ENCODE measurements around the gene RNF123.
A peak's percentile ranks its signal among the peaks of the same experiment; 100 is the strongest.

The RNF123 gene

DNA sequence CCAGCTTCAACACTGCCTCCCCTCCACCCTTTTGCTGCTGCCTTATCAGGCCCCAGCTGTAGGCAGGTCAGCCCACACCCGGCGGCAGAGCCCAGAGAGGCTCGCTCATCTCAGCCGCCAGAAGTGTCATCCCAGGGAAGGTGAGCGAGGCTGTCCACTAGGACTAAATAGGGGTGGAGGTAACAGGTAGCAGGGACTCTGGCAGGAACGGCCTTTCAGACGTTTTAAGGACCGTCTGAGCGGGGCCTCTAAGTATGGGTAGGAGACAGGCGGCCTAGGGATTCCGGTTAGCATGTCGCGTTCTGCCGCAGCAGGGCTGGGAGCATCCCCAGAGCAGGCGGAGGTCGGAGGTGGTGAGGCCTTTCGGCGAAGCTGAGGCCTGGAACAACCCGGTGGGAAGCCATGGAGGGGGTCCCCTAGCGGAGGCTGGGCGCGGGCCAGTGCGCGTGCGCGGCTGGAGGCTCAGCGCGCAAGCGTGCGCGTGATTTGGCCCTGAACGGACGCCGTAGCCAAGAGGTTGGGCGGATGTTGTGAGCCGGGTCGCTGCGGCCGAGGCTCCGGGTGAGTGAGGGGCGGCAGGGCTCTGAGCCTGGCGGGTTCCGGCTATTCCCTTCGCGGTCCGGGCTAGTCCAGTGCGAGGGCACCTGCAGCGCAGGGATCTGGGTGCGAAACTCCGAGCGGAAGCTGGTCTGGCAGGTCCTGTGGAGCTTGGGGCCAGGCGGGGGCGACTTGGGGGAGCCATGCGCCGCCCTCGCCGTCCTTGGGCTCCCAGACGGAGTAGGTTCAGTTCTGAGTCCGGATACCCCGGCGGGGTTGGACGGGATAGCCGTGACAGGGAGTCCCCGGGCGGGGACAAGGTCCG, at the start of gene RNF123, which contains the start of gene MST1:
RNF123 (plus strand) TSS at position 512 of the 862 bp plus-strand sequence. CDS start 1,609 bp downstream, outside the sequence.
MST1 (minus strand) TSS at position 429 of the 862 bp plus-strand sequence. CDS start 783 bp downstream, outside the sequence.
- no peak for DNase-seq

DNA sequence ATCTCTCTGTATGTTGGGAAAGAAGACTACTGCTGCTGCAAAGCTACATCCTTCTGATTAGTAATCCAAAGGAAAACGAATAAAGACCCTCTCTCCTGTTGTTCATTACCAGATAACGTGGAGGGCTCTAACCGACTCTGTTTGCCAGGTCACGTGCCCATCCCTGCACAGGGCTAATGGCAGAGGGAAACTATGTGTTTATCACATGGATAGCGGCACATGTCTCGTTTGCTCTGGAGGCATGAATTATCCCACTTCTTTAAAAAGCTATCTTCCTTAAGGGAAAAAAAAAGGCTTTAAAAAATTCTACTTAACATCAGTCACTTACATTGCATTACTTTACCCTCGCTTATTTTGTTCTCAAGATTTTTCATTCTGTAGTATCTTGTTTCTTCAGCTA, 48.1 kb upstream of the RNF123 start:
- DNase-seq, result no peak

DNA sequence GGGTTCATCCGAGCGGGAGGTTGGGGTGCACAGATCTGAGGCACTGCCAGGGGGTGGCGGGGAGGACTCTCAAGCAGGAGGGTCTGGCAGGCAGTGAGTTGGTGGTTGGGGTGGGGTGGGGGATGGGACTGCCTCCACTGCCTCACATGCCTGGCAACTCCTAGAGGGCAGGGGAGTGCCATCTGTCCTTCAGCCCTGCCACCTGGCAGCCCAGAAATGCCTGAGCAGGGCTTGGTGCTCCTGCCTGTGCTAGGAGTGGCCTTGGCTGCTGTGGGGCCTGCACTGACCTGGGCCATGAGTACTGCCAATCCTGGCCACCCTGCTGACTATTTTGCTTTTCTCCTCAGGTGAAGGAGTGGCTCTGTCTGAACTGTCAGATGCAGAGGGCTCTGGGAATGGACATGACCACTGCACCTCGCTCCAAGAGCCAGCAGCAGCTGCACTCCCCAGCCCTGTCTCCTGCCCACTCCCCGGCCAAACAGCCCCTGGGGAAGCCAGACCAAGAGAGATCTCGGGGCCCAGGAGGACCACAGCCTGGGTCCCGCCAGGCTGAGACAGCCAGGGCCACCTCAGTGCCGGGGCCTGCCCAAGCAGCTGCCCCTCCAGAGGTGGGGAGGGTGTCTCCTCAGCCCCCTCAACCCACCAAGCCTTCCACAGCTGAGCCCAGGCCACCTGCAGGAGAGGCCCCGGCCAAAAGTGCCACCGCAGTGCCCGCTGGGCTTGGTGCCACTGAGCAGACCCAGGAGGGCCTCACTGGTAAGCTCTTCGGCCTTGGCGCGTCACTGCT, 47.2 kb upstream of the RNF123 start:
- DNase-seq, result no peak

DNA sequence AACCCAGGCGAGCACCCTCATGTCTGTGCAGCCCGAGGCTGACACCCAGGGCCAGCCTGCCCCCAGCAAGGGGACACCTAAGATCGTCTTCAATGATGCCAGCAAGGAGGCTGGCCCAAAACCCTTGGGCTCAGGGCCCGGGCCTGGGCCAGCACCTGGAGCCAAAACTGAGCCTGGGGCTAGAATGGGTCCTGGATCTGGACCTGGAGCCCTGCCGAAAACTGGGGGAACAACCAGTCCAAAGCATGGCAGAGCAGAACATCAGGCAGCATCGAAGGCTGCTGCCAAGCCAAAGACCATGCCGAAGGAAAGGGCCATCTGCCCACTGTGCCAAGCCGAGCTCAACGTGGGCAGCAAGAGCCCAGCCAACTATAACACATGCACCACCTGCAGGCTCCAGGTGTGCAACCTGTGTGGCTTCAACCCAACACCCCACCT, 46.6 kb upstream of the RNF123 start:
- no peak for DNase-seq

DNA sequence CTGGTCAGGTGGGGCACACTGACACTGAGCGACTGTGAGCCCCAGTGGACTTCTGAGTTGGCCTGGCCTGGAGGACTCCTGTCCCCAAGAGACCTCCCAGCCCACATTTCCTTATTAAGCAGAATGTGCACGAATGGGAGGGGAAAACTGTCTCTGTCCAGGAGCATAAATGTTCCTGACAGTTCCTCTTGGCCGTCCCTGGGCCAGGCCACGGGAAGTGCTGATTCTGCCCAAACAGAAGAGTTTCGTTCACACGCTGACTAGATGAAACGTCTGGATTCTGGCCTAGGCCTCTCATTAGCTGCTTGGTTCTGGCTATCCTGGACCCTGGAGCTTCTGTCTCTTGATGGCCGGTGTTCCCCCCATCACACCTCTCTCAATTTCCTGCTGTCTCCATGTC, 44.7 kb upstream of the RNF123 start:
- no peak for DNase-seq

DNA sequence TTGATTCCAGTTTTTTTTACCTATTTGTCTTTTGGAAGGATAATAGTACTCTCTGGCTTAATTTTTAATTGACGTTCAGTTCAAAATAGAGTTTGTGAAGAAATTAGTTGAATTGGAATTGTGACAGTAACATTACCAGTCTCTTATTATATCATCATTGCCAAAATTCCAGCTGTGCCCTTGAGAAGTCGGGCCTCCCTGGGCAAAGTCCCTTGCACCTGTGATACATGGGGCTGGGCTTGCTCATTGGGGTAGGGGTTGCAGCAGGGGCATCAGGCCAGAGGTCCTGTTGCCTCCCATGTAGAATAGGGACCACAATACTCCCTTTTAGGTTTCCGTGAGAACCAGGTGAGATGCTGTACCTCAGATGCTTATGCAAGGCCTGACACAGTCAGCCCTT, 43.1 kb upstream of the RNF123 start:
- no peak for DNase-seq

DNA sequence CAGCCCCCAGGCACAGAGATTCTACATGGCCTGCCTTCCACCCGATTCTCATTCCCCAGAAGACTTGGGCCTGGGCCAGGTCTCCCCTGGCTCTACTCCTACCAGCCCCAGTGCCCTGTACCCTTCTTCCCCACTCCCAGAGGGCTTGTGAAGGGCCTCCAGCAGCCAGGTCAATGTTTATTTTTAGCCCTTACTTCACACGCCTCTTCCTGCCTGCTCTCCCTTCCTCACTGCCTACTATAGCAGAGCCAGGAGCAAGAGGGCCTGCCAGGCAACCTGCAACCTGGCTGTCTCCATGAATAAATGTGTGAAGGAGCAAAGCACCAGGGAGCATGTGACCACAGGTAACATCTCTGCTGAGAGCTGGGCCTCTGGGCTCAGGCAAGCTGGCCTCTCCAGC, 41.6 kb upstream of the RNF123 start:
- DNase-seq, result no peak

DNA sequence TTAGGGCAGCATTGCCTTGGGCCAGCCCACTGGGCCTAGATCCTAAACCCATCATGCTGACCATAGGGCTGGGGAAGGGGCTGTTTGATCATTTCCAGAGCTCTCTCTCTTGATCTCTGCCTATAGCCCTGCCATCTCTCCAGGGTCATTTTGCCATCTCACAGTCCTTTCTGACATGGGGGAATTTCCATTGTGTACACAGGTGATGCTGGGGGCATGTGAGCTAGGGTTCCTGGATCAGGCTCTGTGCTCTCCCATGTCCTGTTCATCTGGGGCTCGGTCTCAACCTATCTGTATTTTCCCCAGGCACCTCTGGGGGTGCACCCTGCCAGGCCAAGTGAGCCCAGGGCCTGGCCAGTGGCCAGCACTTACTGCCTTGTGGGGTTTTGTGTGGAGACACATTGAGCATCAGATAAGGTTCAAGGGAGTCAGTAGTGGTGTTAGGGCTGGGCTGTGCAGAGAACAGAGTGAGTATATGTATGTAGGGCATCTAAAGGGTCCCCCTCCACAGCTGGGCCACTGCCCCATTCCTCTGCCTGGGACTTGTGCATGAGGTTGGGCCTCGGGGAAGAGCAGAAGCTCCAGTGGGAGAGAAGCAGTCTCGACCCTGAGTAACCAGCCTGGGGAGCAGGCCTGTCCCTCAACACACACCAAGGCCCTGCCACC, 40.9 kb upstream of the RNF123 start:
- DNase-seq, result no peak

DNA sequence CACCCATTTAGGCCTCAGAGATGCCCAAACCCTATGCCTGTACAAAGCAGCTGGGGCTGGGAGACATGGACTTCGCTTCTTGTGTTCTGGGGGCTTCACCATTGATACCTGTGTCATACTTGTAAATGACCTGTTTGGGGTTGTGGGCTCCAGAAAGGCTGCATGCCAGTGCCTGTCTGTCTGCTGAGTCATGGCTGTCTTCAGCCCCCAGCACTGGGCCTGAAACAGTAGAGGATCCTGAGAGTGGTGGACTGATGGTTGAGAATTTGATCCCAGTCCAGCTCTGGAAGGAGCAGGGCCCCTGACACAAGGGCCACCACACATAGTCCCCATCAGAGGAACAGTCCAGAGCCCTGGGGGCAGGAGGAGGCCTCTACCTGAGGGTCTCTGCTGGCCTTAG, 39.8 kb upstream of the RNF123 start:
- DNase-seq, result no peak

DNA sequence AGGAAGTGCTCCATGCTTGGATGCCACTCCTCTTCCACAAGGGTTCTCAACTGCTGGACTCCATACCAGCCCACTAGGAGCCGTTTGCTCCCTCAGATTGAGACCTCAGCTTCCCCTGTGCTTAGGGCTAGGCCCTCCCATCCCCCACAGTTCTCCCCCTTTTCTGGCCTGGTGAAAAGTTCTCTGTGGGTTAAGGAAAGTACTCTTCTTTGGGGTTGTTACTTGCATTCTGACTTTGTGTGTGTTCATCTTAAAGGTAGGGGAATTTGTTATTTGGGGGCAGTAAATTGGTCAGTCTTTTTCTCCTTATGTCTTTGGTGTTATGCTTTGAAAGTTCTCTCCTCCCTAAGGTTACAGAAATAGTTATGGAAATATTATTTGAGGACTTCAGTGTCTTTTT, 39.2 kb upstream of the RNF123 start:
- DNase-seq, result no peak

DNA sequence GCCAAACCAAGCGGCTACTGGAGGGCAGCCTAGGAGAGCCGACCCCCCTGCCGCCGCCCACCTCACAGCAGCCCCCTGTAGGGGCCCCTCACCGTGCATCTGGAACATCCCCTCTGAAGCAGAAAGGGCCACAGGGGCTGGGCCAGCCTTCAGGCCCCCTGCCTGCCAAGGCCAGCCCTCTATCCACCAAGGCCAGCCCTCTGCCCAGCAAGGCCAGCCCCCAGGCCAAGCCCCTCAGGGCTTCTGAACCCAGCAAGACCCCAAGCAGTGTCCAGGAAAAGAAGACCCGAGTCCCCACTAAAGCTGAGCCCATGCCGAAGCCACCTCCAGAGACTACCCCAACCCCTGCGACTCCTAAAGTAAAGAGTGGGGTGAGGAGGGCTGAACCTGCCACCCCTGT, 38.7 kb upstream of the RNF123 start:
- DNase-seq, result no peak

DNA sequence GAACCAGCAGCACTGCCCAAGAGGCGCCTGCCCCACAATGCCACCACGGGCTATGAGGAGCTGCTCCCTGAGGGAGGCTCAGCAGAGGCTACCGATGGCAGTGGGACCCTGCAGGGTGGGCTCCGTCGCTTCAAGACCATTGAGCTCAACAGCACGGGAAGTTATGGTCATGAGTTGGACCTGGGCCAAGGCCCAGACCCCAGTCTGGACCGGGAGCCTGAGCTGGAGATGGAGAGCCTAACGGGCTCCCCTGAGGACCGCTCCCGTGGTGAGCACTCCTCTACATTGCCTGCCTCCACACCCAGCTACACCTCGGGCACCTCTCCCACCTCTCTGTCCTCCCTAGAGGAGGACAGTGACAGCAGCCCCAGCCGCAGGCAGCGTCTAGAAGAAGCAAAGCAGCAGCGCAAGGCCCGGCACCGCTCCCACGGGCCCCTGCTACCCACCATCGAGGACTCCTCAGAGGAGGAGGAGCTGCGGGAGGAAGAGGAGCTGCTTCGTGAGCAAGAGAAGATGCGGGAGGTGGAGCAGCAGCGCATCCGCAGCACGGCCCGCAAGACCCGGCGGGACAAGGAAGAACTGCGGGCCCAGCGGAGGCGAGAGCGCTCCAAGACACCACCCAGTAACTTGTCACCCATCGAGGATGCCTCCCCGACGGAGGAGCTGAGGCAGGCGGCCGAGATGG, 37.0 kb upstream of the RNF123 start:
- DNase-seq, result no peak

DNA sequence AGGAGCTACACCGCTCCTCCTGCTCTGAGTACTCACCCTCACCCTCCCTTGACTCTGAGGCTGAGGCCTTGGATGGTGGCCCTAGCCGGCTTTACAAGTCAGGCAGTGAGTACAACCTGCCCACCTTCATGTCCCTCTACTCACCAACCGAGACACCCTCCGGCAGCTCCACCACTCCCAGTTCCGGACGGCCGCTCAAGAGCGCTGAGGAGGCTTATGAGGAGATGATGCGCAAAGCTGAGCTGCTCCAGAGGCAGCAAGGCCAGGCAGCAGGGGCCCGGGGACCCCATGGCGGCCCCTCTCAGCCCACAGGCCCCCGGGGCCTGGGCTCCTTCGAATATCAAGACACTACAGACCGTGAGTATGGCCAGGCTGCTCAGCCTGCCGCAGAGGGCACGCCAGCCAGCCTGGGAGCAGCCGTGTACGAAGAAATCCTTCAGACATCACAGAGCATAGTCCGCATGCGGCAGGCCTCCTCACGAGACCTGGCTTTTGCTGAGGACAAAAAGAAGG, 36.4 kb upstream of the RNF123 start:
- no peak for DNase-seq

DNA sequence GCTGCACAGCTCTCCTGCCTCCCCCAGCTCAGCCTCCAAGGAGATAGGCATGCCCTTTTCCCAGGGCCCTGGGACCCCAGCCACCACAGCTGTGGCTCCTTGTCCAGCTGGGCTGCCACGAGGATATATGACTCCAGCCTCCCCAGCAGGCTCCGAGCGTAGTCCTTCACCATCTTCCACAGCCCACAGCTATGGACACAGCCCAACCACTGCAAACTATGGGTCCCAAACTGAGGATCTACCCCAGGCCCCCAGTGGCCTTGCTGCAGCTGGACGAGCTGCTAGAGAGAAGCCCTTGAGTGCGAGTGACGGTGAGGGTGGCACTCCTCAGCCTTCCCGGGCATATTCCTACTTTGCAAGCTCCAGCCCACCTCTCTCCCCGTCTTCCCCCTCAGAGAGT, 35.7 kb upstream of the RNF123 start:
- no peak for DNase-seq

DNA sequence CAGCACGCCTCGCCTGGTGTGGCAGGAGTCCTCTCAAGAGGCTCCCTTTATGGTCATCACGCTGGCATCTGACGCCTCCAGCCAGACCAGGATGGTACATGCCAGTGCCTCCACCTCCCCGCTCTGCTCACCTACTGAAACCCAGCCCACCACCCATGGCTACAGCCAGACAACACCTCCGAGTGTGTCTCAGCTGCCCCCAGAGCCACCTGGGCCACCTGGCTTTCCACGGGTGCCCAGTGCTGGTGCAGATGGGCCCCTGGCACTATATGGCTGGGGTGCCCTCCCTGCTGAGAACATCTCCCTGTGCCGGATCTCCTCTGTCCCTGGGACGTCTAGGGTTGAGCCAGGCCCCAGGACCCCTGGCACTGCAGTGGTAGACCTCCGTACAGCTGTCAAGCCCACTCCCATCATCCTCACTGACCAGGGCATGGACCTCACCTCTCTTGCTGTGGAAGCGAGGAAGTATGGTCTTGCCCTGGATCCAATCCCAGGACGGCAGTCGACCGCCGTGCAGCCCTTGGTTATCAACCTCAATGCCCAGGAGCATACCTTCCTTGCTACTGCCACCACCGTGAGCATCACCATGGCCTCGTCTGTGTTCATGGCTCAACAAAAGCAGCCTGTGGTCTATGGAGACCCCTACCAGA, 35.1 kb upstream of the RNF123 start:
- DNase-seq, result no peak

DNA sequence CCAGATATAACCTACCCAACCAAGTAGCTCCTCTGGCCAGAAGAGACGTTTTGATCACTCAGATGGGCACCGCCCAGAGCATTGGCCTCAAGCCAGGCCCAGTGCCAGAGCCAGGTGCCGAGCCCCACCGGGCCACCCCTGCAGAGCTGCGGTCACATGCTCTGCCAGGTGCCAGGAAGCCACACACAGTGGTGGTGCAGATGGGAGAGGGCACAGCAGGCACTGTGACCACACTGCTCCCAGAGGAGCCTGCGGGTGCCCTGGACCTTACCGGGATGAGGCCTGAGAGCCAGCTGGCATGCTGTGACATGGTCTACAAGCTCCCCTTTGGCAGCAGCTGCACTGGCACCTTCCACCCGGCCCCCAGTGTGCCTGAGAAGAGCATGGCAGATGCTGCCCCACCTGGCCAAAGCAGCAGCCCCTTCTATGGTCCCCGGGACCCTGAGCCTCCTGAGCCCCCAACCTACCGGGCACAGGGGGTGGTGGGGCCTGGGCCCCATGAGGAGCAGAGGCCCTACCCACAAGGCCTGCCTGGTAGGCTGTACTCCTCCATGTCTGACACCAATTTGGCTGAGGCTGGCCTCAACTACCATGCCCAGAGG, 34.3 kb upstream of the RNF123 start:
- DNase-seq, result peak; percentile 82

DNA sequence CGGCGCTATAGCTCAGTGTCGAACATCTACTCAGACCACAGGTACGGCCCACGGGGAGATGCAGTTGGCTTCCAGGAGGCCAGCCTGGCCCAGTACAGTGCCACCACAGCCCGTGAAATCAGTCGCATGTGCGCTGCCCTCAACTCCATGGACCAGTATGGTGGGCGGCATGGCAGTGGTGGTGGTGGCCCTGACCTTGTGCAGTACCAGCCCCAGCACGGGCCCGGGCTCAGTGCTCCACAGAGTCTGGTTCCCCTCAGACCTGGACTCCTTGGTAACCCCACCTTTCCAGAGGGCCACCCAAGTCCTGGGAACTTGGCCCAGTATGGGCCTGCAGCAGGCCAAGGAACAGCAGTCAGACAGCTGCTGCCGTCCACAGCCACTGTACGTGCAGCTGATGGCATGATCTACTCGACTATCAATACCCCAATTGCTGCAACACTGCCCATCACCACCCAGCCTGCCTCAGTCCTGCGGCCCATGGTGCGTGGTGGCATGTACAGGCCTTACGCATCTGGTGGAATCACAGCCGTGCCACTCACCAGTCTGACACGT, 33.5 kb upstream of the RNF123 start:
- no peak for DNase-seq

DNA sequence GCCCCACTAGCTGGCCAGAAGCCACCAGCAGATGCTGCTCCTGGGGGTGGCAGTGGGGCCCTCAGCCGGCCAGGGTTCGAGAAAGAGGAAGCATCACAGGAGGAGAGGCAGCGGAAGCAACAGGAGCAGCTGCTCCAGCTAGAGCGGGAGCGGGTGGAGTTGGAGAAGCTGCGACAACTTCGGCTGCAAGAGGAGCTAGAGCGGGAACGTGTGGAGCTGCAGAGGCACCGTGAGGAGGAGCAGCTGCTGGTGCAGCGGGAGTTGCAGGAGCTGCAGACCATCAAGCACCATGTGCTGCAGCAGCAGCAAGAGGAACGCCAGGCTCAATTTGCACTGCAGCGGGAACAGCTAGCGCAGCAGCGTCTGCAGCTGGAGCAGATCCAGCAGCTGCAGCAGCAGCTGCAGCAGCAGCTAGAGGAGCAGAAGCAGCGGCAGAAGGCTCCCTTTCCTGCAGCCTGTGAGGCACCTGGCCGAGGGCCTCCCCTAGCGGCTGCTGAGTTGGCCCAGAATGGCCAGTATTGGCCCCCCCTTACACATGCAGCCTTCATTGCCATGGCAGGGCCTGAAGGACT, 32.7 kb upstream of the RNF123 start:
- DNase-seq, result no peak

DNA sequence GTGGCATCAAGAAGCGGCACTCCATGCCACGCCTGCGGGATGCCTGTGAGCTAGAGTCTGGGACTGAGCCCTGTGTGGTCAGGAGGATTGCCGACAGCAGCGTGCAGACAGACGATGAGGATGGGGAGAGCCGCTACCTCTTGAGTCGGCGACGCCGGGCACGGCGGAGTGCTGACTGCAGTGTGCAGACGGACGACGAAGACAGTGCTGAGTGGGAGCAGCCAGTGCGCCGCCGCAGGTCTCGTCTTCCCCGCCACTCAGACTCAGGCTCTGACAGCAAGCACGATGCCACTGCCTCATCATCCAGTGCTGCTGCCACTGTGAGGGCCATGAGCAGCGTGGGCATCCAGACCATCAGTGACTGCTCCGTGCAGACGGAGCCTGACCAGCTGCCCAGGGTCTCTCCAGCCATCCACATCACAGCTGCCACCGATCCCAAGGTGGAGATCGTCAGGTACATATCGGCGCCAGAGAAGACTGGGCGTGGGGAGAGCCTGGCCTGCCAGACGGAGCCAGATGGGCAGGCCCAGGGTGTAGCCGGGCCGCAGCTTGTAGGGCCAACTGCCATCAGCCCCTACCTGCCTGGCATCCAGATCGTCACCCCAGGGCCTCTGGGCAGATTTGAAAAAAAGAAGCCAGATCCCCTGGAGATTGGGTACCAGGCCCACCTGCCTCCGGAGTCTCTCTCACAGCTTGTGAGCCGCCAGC, 32.0 kb upstream of the RNF123 start:
- DNase-seq, result no peak

DNA sequence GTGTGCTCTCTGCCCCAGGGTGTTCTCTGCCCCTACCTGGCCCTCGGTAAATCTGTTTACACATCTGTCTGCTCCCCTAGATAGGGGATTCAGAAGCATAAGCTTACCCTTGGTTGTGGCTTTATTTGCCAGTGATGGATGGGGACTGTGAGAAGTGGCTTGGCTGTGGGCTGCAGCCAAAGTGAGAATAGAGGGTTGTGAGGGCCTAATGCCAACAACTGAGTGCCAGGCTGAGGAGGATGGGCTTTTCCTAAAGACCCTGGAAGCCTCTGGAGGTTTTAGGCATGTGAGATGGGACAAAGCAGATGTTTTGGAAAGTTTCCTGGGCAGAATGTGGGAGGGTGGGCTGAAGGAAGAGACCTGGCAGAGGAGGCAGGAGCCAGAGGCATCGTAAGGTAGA, 30.6 kb upstream of the RNF123 start:
- no peak for DNase-seq
